Caco-2 (cell line): Measurements from ENCODE around the gene RTP2. TPM values are rescaled to one million over a fixed set of nuclear protein-coding genes. Genes with fewer than 3 reads are reported as not detected.
A peak's percentile ranks its signal among the peaks of the same experiment; 100 is the strongest.

Experiments used
- BruUV-seq: library from RNA; stranded (reverse); fragments of 400-500 nt; replicated peaks from 2 replicates; lab custom pipeline; 2021; lab: Mats Ljungman, UMichigan
- CTCF ChIA-PET: fragments of 300-600 bp; sonication (Branson Sonifier 250); formaldehyde crosslinking; loops from one replicate; lab custom pipeline; 2022; ENCODE audit warnings: antibody characterized with exemption; lab: Charles Lee
- POLR2A ChIA-PET: fragments of 300-600 bp; sonication (Branson Sonifier 250); formaldehyde crosslinking; loops from one replicate; lab custom pipeline; 2022; ENCODE audit warnings: antibody characterized with exemption; lab: Charles Lee
- DNase-seq, 2 experiments: peaks; one replicate each; pipeline versions ENCODE4 v3.0.0 to v3.0.0-alpha.2; 2020 to 2022
- H3K27me3 ChIP-seq: replicated peaks from 2 replicates; pipeline ENCODE4 v1.6.0; 2011; ENCODE audit warnings: low read length; ENCODE audit not compliant: control insufficient read depth, insufficient read depth
- H3K36me3 ChIP-seq: 2 replicates; pipeline ENCODE4 v1.5.1; 2011; ENCODE audit warnings: low read length; ENCODE audit not compliant: control insufficient read depth, insufficient read depth
- H3K4me1 ChIP-seq: fragments of 250-450 bp; sonication (Bioruptor Pico); 2 replicates; pipeline ENCODE4 v1.5.1; 2020; ENCODE audit warnings: mild to moderate bottlenecking
- H3K4me3 ChIP-seq: 2 replicates; pipeline ENCODE4 v1.5.1; 2011; ENCODE audit warnings: low read depth, mild to moderate bottlenecking, control low read depth, low read length
- H3K9me3 ChIP-seq: fragments of 250-450 bp; sonication (Bioruptor Pico); 2 replicates; pipeline ENCODE4 v1.5.1; 2020; ENCODE audit warnings: mild to moderate bottlenecking, moderate library complexity
- H3K27ac Mint-ChIP-seq: one replicate; pipeline ENCODE4 v1.8.0; 2022; ENCODE audit warnings: mixed read lengths; ENCODE audit not compliant: unreplicated experiment
- H3K27me3 Mint-ChIP-seq: one replicate; pipeline ENCODE4 v1.8.0; 2022; ENCODE audit warnings: mixed read lengths; ENCODE audit not compliant: insufficient read depth, unreplicated experiment
- H3K36me3 Mint-ChIP-seq: one replicate; pipeline ENCODE4 v1.8.0; 2022; ENCODE audit warnings: mild to moderate bottlenecking, mixed read lengths; ENCODE audit not compliant: insufficient read depth, unreplicated experiment
- H3K4me1 Mint-ChIP-seq: one replicate; pipeline ENCODE4 v1.8.0; 2022; ENCODE audit warnings: low read depth, mixed read lengths; ENCODE audit not compliant: unreplicated experiment
- H3K4me3 Mint-ChIP-seq: one replicate; pipeline ENCODE4 v1.8.0; 2022; ENCODE audit warnings: mild to moderate bottlenecking, moderate library complexity, mixed read lengths; ENCODE audit not compliant: unreplicated experiment
- H3K9me3 Mint-ChIP-seq: one replicate; pipeline ENCODE4 v1.8.0; 2022; ENCODE audit warnings: mixed read lengths; ENCODE audit not compliant: unreplicated experiment
- intact Hi-C: fragments of 100-400 bp; cut with micrococcal nuclease; formaldehyde crosslinking; loops from one replicate; pipeline ENCODE4 v1.10.0; 2022; ENCODE audit not compliant: unreplicated experiment
- total RNA-seq: library from RNA; stranded (reverse); gene quantifications from 2 replicates; pipeline ENCODE4 v1.2.3, GENCODE V29; 2022
- TF ChIP-seq, protein P1 (sequence below), 2 experiments: fragments of 200-600 bp in 1 of 2; IDR thresholded peaks; 1 replicate in 1 of 2; 2 replicates in 1 of 2; pipeline versions ENCODE4 v1.5.1 to v1.8.0; 2011 to 2022; ENCODE audit warnings: antibody characterized with exemption in 1 of 2, control low read depth in 1 of 2, inconsistent platforms in 1 of 2, low read depth in 1 of 2, low read length in 1 of 2, mild to moderate bottlenecking in 1 of 2, moderate library complexity in 1 of 2; ENCODE audit not compliant: insufficient read depth in 1 of 2, severe bottlenecking in 1 of 2, unreplicated experiment in 1 of 2

Gene RTP2
- total RNA-seq, 1 experiment from 2014 or later: not detected

DNA sequence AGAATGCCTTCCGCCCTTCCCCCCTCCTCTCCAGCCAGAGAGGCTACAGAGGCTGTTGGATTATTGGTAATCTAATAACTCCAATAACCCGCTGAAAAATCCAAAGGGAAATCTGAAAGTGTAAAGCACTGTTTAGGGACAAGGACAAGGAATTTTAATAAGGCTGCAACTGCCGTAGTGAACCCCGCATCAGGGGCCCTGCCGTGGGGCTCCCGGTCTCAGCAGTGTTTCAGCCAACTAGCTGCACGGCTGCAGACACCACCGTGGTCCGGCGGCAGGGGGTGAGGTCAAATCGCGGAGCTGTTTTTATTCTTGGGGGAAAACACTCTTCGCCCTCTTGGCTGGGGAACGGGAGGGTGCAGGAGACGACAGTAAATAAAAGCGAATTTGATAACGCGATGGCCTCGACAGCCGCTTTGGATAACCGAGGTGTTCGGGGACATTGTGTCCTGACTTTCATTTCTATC lies 36.8 kb upstream of the RTP2 start:
- Histone ChIP-seq H3K4me1 (peaks cover 13% of the 10 kb centered on the region; the same call in 1 of the 2 replicates), H3K9me3 (no peaks in the 10 kb centered on the region), H3K27me3 (no peaks in the 10 kb centered on the region), H3K4me3 (peak overlapping the region; percentile 34), H3K36me3 (peaks cover 2% of the 10 kb centered on the region; the same call in 1 of the 2 replicates)
- Mint-ChIP-seq H3K36me3 (peaks cover 27% of the 10 kb centered on the region), H3K27ac (peak overlapping the region; percentile 52), H3K9me3 (no peaks in the 10 kb centered on the region), H3K27me3 (no peaks in the 10 kb centered on the region), H3K4me3 (peak overlapping the region; percentile 73), H3K4me1 (peaks cover 5% of the 10 kb centered on the region)
- intact Hi-C loops: loop anchor here (1.0 to 5.0 kb wide), 2 partner anchors 1215 to 1303 kb away; no protein-coding TSS in a partner anchor
- DNase-seq: no peak
- TF ChIP-seq, protein P1, sequence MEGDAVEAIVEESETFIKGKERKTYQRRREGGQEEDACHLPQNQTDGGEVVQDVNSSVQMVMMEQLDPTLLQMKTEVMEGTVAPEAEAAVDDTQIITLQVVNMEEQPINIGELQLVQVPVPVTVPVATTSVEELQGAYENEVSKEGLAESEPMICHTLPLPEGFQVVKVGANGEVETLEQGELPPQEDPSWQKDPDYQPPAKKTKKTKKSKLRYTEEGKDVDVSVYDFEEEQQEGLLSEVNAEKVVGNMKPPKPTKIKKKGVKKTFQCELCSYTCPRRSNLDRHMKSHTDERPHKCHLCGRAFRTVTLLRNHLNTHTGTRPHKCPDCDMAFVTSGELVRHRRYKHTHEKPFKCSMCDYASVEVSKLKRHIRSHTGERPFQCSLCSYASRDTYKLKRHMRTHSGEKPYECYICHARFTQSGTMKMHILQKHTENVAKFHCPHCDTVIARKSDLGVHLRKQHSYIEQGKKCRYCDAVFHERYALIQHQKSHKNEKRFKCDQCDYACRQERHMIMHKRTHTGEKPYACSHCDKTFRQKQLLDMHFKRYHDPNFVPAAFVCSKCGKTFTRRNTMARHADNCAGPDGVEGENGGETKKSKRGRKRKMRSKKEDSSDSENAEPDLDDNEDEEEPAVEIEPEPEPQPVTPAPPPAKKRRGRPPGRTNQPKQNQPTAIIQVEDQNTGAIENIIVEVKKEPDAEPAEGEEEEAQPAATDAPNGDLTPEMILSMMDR (IDR thresholded peaks at IDR 0.05; ENCODE audit: insufficient read depth in 1 of 2, low read depth in 1 of 2, low read length in 1 of 2, severe bottlenecking in 1 of 2, unreplicated experiment in 1 of 2): peak in 1 of 2 experiments; percentile 5
- CTCF ChIA-PET: interaction anchor here (0.7 to 2.3 kb wide), 5 partner anchors 11 to 1215 kb away, joined by 3 to 18 read pairs (median 4); no protein-coding TSS in a partner anchor
- no TSS peak for BruUV-seq
- POLR2A ChIA-PET: interaction anchor here (0.9 kb wide), 1 partner anchor 71 kb away, joined by 4 read pairs; no protein-coding TSS in a partner anchor

DNA sequence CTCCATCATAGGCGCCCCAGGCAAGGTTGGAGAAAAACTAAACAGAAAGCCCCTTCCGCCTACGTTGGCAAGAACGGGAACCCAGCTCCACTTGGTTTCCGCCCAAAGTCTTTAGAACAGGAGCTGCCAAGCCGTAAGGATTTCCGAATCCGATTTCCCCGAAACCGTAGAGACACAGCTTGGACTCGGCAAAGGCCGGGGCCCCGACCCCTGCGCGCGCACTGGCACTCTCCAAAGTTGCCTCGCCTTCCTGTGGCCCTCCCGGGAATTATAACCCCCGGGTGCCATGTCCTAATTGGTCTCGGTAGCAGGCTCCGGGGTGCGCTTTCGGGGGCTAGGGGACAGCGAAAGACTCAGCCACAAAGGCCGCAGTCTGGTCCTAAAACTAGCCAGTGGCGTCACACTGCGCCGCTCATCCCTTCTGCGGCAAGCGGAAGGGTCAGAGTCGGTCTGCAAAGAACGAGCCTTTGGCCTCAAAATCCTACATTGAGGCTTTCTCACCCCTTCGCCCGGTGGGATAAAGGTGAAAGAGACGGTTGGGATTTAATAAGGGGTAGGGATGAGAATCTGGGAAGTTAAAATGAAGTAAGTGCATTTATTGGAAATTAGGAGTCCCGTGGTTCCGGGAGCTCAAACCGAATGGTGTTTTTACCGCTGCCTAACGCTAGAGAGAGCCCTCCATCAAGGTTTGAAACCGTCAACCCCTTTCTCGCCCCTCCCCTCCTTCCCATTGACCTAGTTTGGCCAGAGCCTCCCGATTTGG lies 36.2 kb upstream of the RTP2 start:
- Mint-ChIP-seq H3K4me3 (peak overlapping the region; percentile 73), H3K27ac (no peak overlapping the region), H3K36me3 (peaks cover 33% of the 10 kb centered on the region), H3K27me3 (no peaks in the 10 kb centered on the region), H3K9me3 (no peaks in the 10 kb centered on the region), H3K4me1 (peaks cover 5% of the 10 kb centered on the region)
- TF ChIP-seq, protein P1 (IDR thresholded peaks at IDR 0.05; ENCODE audit: insufficient read depth in 1 of 2, low read depth in 1 of 2, low read length in 1 of 2, severe bottlenecking in 1 of 2, unreplicated experiment in 1 of 2): peak; percentile 55 to 63
- Histone ChIP-seq H3K27me3 (no peaks in the 10 kb centered on the region), H3K4me3 (peak overlapping the region; percentile 0), H3K4me1 (peaks cover 13% of the 10 kb centered on the region; the same call in 1 of the 2 replicates), H3K36me3 (peaks cover 3% of the 10 kb centered on the region), H3K9me3 (no peaks in the 10 kb centered on the region)
- CTCF ChIA-PET: interaction anchor here (0.6 to 2.3 kb wide), 8 partner anchors 12 to 1215 kb away, joined by 3 to 18 read pairs (median 4); no protein-coding TSS in a partner anchor
- POLR2A ChIA-PET: no interaction called here
- DNase-seq: peak; percentile 75 to 80
- BruUV-seq: no TSS peak
- intact Hi-C loops: loop anchor here (1.0 to 5.0 kb wide), 2 partner anchors 1216 to 1304 kb away; no protein-coding TSS in a partner anchor

DNA sequence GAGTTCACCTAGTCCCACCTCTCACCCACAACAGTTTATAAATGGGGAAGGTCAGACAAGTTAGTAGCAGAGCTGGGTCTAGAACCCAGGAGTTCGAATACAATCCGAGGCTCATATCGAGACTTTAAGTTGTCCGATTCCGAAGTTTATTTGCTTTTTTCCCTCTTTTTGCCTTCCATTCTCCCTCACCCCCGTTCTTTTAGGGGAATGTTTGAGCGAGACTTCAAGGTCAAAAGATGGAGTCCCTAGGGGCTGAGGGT lies 35.6 kb upstream of the RTP2 start:
- H3K4me3 ChIP-seq: peak overlapping the region; percentile 0
- H3K27me3 ChIP-seq: no peaks in the 10 kb centered on the region
- H3K9me3 Mint-ChIP-seq: no peaks in the 10 kb centered on the region
- BruUV-seq: no TSS peak
- H3K4me1 Mint-ChIP-seq: peaks cover 5% of the 10 kb centered on the region
- TF ChIP-seq, protein P1 (IDR thresholded peaks at IDR 0.05; ENCODE audit: insufficient read depth in 1 of 2, low read depth in 1 of 2, low read length in 1 of 2, severe bottlenecking in 1 of 2, unreplicated experiment in 1 of 2): no peak
- no peaks in the 10 kb centered on the region for H3K27me3 Mint-ChIP-seq
- no peaks in the 10 kb centered on the region for H3K9me3 ChIP-seq
- H3K27ac Mint-ChIP-seq: no peak overlapping the region
- intact Hi-C loops: loop anchor here (5.0 kb wide), 1 partner anchor 1304 kb away; no protein-coding TSS in a partner anchor
- peaks cover 13% of the 10 kb centered on the region; the same call in 1 of the 2 replicates for H3K4me1 ChIP-seq
- H3K4me3 Mint-ChIP-seq: peak overlapping the region; percentile 73
- no peak for DNase-seq
- POLR2A ChIA-PET: no interaction called here
- peaks cover 6% of the 10 kb centered on the region for H3K36me3 ChIP-seq
- CTCF ChIA-PET: interaction anchor here (0.9 kb wide), 1 partner anchor 1213 kb away, joined by 3 read pairs; no protein-coding TSS in a partner anchor
- H3K36me3 Mint-ChIP-seq: peaks cover 37% of the 10 kb centered on the region
